Measurements from ENCODE around the gene ALOX12.

- TF ChIP-seq CTCF (IDR thresholded peaks at IDR 0.05), result no peak
- no peak for TF ChIP-seq POLR2A (IDR thresholded peaks at IDR 0.05)
Measured at GRCh38 chr17:7020894-7021664, 25.2 kb downstream of the ALOX12 start.
